HepG2 (cell line): ENCODE results near the gene CEACAM8.

ENCODE experiments used
- POLR2A ChIP-seq, 2 experiments: IDR thresholded peaks; 2 replicates each; pipeline ENCODE4 v1.6.1; 2011; ENCODE audit warnings: low read depth in 2 of 2, low read length in 2 of 2, mild to moderate bottlenecking in 1 of 2, moderate library complexity in 1 of 2; ENCODE audit not compliant: insufficient read depth in 1 of 2
- ZBTB21 ChIP-seq: sonication (generic); formaldehyde crosslinking; IDR thresholded peaks from 2 replicates; pipeline ENCODE4 v1.4.0; 2020; ENCODE audit warnings: missing genetic modification reagents

- TF ChIP-seq ZBTB21 (CRISPR knock-in tag) (no peak), POLR2A (IDR thresholded peaks at IDR 0.05; ENCODE audit: insufficient read depth in 1 of 2, low read depth in 2 of 2, low read length in 2 of 2) (no peak)
Measured at GRCh38 chr19:42555317-42555716, 39.4 kb downstream of the CEACAM8 start.
